ENCODE data around the gene ATRN.
"Not testable (repeated sequence)": the region's sequence is repeated elsewhere in the genome, so short reads cannot be mapped to it uniquely, and the experiment has no call there.

ATRN gene

DNA sequence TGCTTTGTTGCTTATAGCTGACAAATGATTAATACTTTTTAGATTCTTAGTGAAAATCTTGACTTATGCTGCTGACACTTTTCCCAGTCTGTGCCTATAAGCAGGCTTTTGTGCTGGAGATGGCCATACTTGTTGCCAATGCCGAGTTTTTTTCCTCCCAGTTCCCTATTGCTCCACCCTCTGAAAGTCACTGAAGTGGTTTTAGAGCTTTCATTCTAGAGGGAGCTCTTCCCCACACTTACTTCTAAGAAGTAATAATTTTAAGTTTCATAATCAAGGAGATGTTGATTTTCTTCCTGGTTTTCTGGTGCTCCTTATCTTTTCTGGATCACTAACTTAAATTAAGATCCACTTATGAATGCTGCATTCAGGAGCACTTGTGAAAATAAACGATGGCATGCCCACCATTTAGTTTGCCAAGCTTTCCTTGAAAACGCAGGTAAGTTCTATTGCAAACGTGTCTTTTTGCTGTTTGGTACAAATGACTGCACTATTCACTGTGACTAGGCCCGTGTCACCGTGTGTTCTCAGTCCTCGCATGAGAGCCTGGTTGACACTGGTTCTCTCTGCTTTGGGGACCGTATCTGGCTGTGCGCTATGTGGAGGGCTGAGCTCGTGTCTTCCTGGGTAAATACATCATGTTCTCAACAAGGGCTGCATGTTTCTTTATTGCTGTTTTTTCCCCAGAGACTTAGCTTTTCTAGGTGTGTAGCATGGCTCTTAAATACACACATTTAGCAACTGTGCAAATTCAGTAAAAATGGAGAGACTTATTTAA, 142.2 kb downstream of the ATRN start:
- Histone ChIP-seq H3K9ac (ENCODE audit: insufficient read length, low read depth) (no peak overlapping the region), H3K9me3 (ENCODE audit: insufficient read depth, low read length) (no peaks in the 10 kb centered on the region), H3K27me3 (ENCODE audit: insufficient read depth, insufficient read length) (no peaks in the 10 kb centered on the region), H3K36me3 (ENCODE audit: insufficient read depth, insufficient read length, low read length) (no peaks in the 10 kb centered on the region), H3K4me1 (ENCODE audit: insufficient read depth, insufficient read length) (no peaks in the 10 kb centered on the region), H3K4me3 (ENCODE audit: insufficient read length, low read depth) (no peak overlapping the region)
- TF ChIP-seq ZNF274 (IDR thresholded peaks at IDR 0.05; ENCODE audit: low read depth, low read length) (no peak), SUZ12 (IDR thresholded peaks at IDR 0.05; ENCODE audit: extremely low read depth, insufficient read depth, insufficient read length) (no peak), YY1 (IDR thresholded peaks at IDR 0.05; ENCODE audit: insufficient read depth, insufficient read length) (no peak)
- DNase-seq (ENCODE audit: low read depth, low spot score), result no peak

DNA sequence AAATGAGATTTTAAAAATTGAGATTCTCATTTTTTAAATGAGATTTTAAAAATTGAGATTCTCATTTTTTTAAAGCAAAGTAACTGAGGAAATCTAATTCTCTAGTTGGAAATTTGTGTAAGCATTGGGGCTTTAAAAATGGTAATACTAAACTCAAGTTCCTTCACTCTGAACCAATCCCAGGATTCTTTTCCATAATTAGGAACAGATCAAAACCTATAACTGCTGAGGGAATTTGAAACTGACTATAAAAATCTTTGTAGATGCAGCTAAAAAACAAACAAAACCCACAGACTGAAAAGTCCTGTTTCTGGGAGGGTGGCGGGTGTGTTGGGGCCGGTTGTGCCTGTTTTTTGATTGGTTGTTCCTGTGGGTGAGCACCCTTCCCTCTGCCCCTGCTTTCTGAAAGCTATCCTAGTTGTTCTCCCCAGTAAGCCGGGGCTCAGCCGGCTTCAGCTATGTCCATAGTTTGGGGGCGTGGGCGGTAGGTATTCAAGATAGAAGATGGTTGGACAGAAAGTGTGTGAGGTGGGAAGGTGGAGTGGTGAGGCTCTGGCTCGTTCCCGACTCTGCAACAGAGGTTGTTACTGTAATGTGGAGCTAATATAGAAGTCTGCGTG, 143.1 kb downstream of the ATRN start:
- Histone ChIP-seq H3K9ac (ENCODE audit: insufficient read length, low read depth) (no peak overlapping the region), H3K36me3 (ENCODE audit: insufficient read depth, insufficient read length, low read length) (no peaks in the 10 kb centered on the region), H3K27me3 (ENCODE audit: insufficient read depth, insufficient read length) (no peaks in the 10 kb centered on the region), H3K4me3 (ENCODE audit: insufficient read length, low read depth) (no peak overlapping the region), H3K4me1 (ENCODE audit: insufficient read depth, insufficient read length) (no peaks in the 10 kb centered on the region), H3K9me3 (ENCODE audit: insufficient read depth, low read length) (no peaks in the 10 kb centered on the region)
- TF ChIP-seq ZNF274 (IDR thresholded peaks at IDR 0.05; ENCODE audit: low read depth, low read length) (no peak), SUZ12 (IDR thresholded peaks at IDR 0.05; ENCODE audit: extremely low read depth, insufficient read depth, insufficient read length) (no peak), YY1 (IDR thresholded peaks at IDR 0.05; ENCODE audit: insufficient read depth, insufficient read length) (no peak)
- no peak for DNase-seq (ENCODE audit: low read depth, low spot score)

- Histone ChIP-seq H3K36me3 (ENCODE audit: insufficient read depth, insufficient read length, low read length) (no peaks in the 10 kb centered on the region), H3K9ac (ENCODE audit: insufficient read length, low read depth) (no peak overlapping the region), H3K4me1 (ENCODE audit: insufficient read depth, insufficient read length) (no peaks in the 10 kb centered on the region), H3K27me3 (ENCODE audit: insufficient read depth, insufficient read length) (no peaks in the 10 kb centered on the region), H3K4me3 (ENCODE audit: insufficient read length, low read depth) (no peak overlapping the region), H3K9me3 (ENCODE audit: insufficient read depth, low read length) (no peaks in the 10 kb centered on the region)
- TF ChIP-seq YY1 (IDR thresholded peaks at IDR 0.05; ENCODE audit: insufficient read depth, insufficient read length) (no peak), ZNF274 (IDR thresholded peaks at IDR 0.05; ENCODE audit: low read depth, low read length) (no peak), SUZ12 (IDR thresholded peaks at IDR 0.05; ENCODE audit: extremely low read depth, insufficient read depth, insufficient read length) (no peak)
- DNase-seq (ENCODE audit: low read depth, low spot score), result no peak
These were observed 143.6 kb downstream of the ATRN start for GRCh38 chr20:3614466-3614865.

- not testable (repeated sequence) for H3K36me3 ChIP-seq (ENCODE audit: insufficient read depth, insufficient read length, low read length); DNase-seq (ENCODE audit: low read depth, low spot score); H3K27me3 ChIP-seq (ENCODE audit: insufficient read depth, insufficient read length)
These were observed 144.5 kb downstream of the ATRN start for GRCh38 chr20:3615171-3615840.

DNA sequence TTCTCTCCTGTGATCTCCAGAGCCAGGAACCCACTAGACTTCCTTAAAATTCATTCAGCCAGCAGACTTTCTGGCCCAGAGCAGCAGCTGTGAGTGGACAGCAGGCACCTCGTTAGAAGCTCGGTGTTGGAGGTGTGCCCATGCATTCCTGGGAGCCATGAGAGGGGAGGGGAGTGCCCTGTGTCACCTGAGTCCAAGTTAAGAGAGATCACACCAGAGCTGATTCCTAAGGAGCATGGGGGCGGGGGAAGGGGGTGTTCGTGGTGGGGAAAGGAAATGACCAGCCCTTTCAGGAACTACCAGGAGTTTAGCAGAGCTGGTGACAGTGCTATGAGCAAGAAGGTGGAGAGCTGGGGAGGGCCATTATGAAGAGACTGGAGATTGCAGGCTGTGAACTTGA, 145.4 kb downstream of the ATRN start:
- Histone ChIP-seq H3K27me3 (ENCODE audit: insufficient read depth, insufficient read length) (no peaks in the 10 kb centered on the region), H3K4me1 (ENCODE audit: insufficient read depth, insufficient read length) (no peaks in the 10 kb centered on the region), H3K9me3 (ENCODE audit: insufficient read depth, low read length) (no peaks in the 10 kb centered on the region), H3K36me3 (ENCODE audit: insufficient read depth, insufficient read length, low read length) (no peaks in the 10 kb centered on the region), H3K4me3 (ENCODE audit: insufficient read length, low read depth) (no peak overlapping the region), H3K9ac (ENCODE audit: insufficient read length, low read depth) (no peak overlapping the region)
- TF ChIP-seq YY1 (IDR thresholded peaks at IDR 0.05; ENCODE audit: insufficient read depth, insufficient read length) (no peak), SUZ12 (IDR thresholded peaks at IDR 0.05; ENCODE audit: extremely low read depth, insufficient read depth, insufficient read length) (no peak), ZNF274 (IDR thresholded peaks at IDR 0.05; ENCODE audit: low read depth, low read length) (no peak)
- no peak for DNase-seq (ENCODE audit: low read depth, low spot score)

More at GRCh38 chr20:3615171-3615840, 144.5 kb downstream of the ATRN start:
- not testable (repeated sequence) for H3K9ac ChIP-seq (ENCODE audit: insufficient read length, low read depth); H3K9me3 ChIP-seq (ENCODE audit: insufficient read depth, low read length); H3K4me3 ChIP-seq (ENCODE audit: insufficient read length, low read depth); H3K4me1 ChIP-seq (ENCODE audit: insufficient read depth, insufficient read length)

GRCh38 chr20:3621111-3621510, 150.3 kb downstream of the ATRN start:
- no peaks in the 10 kb centered on the region for H3K9me3 ChIP-seq (ENCODE audit: insufficient read depth, low read length)
- TF ChIP-seq SUZ12 (IDR thresholded peaks at IDR 0.05; ENCODE audit: extremely low read depth, insufficient read depth, insufficient read length) (no peak), YY1 (IDR thresholded peaks at IDR 0.05; ENCODE audit: insufficient read depth, insufficient read length) (no peak), ZNF274 (IDR thresholded peaks at IDR 0.05; ENCODE audit: low read depth, low read length) (no peak)

GRCh38 chr20:3622406-3622805, 151.6 kb downstream of the ATRN start:
- no peak for TF ChIP-seq SUZ12 (IDR thresholded peaks at IDR 0.05; ENCODE audit: extremely low read depth, insufficient read depth, insufficient read length)
- TF ChIP-seq ZNF274 (IDR thresholded peaks at IDR 0.05; ENCODE audit: low read depth, low read length), result no peak
- H3K9ac ChIP-seq (ENCODE audit: insufficient read length, low read depth), result no peak overlapping the region

More at GRCh38 chr20:3621111-3621510, 150.3 kb downstream of the ATRN start:
- no peak for DNase-seq (ENCODE audit: low read depth, low spot score)
- H3K4me3 ChIP-seq (ENCODE audit: insufficient read length, low read depth), result no peak overlapping the region
- H3K4me1 ChIP-seq (ENCODE audit: insufficient read depth, insufficient read length), result no peaks in the 10 kb centered on the region
- no peak overlapping the region for H3K9ac ChIP-seq (ENCODE audit: insufficient read length, low read depth)
- no peaks in the 10 kb centered on the region for H3K36me3 ChIP-seq (ENCODE audit: insufficient read depth, insufficient read length, low read length)
- H3K27me3 ChIP-seq (ENCODE audit: insufficient read depth, insufficient read length), result no peaks in the 10 kb centered on the region

More at GRCh38 chr20:3622406-3622805, 151.6 kb downstream of the ATRN start:
- no peak overlapping the region for H3K4me3 ChIP-seq (ENCODE audit: insufficient read length, low read depth)
- H3K9me3 ChIP-seq (ENCODE audit: insufficient read depth, low read length), result no peaks in the 10 kb centered on the region
- H3K27me3 ChIP-seq (ENCODE audit: insufficient read depth, insufficient read length), result no peaks in the 10 kb centered on the region
- no peaks in the 10 kb centered on the region for H3K4me1 ChIP-seq (ENCODE audit: insufficient read depth, insufficient read length)
- no peak for DNase-seq (ENCODE audit: low read depth, low spot score)
- H3K36me3 ChIP-seq (ENCODE audit: insufficient read depth, insufficient read length, low read length), result no peaks in the 10 kb centered on the region
